Suprapubic skin (tissue), 4 donors: ENCODE measurements around the gene TMEM101.

ENCODE experiments used
- CTCF ChIP-seq, 2 donors: fragments of 200-600 bp in 1 of 2; fragments of 450-650 bp in 1 of 2; sonication (generic) in 1 of 2; IDR thresholded peaks; one replicate each; pipeline ENCODE4 v1.5.1; 2016 to 2019; ENCODE audit warnings: antibody characterized with exemption in 2 of 2, mild to moderate bottlenecking in 1 of 2, moderate library complexity in 1 of 2
- EP300 ChIP-seq: sonication (generic); formaldehyde crosslinking; IDR thresholded peaks from one replicate; pipeline ENCODE4 v1.6.1; 2017; ENCODE audit warnings: antibody characterized with exemption
- POLR2A ChIP-seq, 2 donors: fragments of 450-650 bp; IDR thresholded peaks; one replicate each; pipeline ENCODE4 v1.6.1; 2017; ENCODE audit warnings: antibody characterized with exemption in 2 of 2, mild to moderate bottlenecking in 2 of 2, moderate library complexity in 2 of 2
- POLR2AphosphoS5 ChIP-seq, 3 donors: sonication (generic); formaldehyde crosslinking; IDR thresholded peaks; one replicate each; pipeline ENCODE4 v1.6.1; 2017; ENCODE audit warnings: antibody characterized with exemption in 3 of 3

- no peak for TF ChIP-seq POLR2A (IDR thresholded peaks at IDR 0.05)
- no peak for TF ChIP-seq EP300
- no peak for TF ChIP-seq POLR2AphosphoS5 (IDR thresholded peaks at IDR 0.05)
- TF ChIP-seq CTCF (IDR thresholded peaks at IDR 0.05), result no peak
These were observed 13.8 kb downstream of the TMEM101 start for GRCh38 chr17:44000871-44001460.
